ENCODE measurements around the gene KIF2B. TPM values are rescaled to one million over a fixed set of nuclear protein-coding genes. Genes with fewer than 3 reads are reported as not detected.
"Not testable (repeated sequence)": the region's sequence is repeated elsewhere in the genome, so short reads cannot be mapped to it uniquely, and the experiment has no call there.

Gene KIF2B
- polyA plus RNA-seq, 1 donor from 2014 or later, result not detected

- not testable (repeated sequence) for H3K27ac ChIP-seq (ENCODE audit: low read length); H3K9ac ChIP-seq (ENCODE audit: low read length); H4K20me1 ChIP-seq (ENCODE audit: insufficient read depth); H2AFZ ChIP-seq (ENCODE audit: low read depth, low read length); H3K36me3 ChIP-seq (ENCODE audit: insufficient read depth, low read length); H3K27me3 ChIP-seq (ENCODE audit: insufficient read depth, low read depth, low read length); H3K9me2 ChIP-seq (ENCODE audit: insufficient read depth, low read length); H3K9me3 ChIP-seq (ENCODE audit: low read length); H3F3A ChIP-seq (ENCODE audit: insufficient read depth, low read length, poor library complexity, severe bottlenecking); H3K4me3 ChIP-seq (ENCODE audit: low read length); H3K4me2 ChIP-seq (ENCODE audit: low read length); H3K79me2 ChIP-seq (replicated peaks; ENCODE audit: insufficient read depth, low read length)
Measured at GRCh38 chr17:53871128-53871527, 48.4 kb downstream of the KIF2B start.
